Measurements from ENCODE around the gene KCNQ1. TPM values are rescaled to one million over a fixed set of nuclear protein-coding genes. Genes with fewer than 3 reads are reported as not detected.

Gene KCNQ1
- total and polyA plus RNA-seq, 2 of the 13 experiments (the other 11 are each of a cell fraction or from before 2014, with no cell fraction given) = 0.02 to 0.08 TPM

DNA sequence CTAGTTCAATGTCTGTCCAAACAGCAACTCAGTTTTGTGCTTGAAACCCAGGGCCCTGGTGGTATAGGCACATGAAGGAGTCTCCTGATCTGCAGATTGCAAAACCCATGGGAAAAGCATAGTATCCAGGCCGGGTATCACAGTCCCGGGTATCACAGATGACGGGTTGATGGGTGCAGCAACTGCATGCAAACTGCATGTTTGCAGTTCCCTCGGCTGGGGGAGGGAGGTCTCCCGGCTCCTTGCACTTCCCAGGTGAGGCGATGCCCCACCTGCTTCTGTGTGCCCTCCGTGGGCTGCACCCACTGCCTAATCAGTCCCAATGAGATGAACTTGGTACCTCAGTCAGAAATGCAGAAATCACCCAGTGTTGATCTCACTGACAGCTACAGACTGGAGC, 53.9 kb downstream of the KCNQ1 start:
- 0% methylated on average over 5 of the region's 7 CpGs for WGBS (ENCODE audit: low lambda C conversion rate)
- H3K27me3 ChIP-seq (ENCODE audit: control insufficient read depth in 1 of 2, insufficient read depth in 2 of 2, low read length in 2 of 2) = peaks cover 0 to 13% of the 10 kb centered on the region in 2 experiments; a peak in 3 of 5 replicates
- H3K4me2 ChIP-seq (ENCODE audit: low read depth, low read length) = no peak overlapping the region
- no peak for ATAC-seq
- no peak for TF ChIP-seq ATF6 (CRISPR knock-in tag; conservative IDR thresholded peaks at IDR 0.05)
- TF ChIP-seq KDM2A (CRISPR knock-in tag; IDR thresholded peaks at IDR 0.05; ENCODE audit: borderline replicate concordance, low read depth) = no peak
- no peak for TF ChIP-seq NCOR1 (IDR thresholded peaks at IDR 0.05; ENCODE audit: borderline replicate concordance, low read length)
- TF ChIP-seq POLR2G (IDR thresholded peaks at IDR 0.05; ENCODE audit: low read depth, low read length) = no peak
- no peak for TF ChIP-seq NFE2 (CRISPR knock-in tag; IDR thresholded peaks at IDR 0.05)
- H4K20me1 ChIP-seq (ENCODE audit: insufficient read depth, low read length) = no peaks in the 10 kb centered on the region
- H3K36me3 ChIP-seq (replicated peaks in 1 of 2; ENCODE audit: control insufficient read depth in 1 of 2, insufficient read depth in 2 of 2, low read length in 2 of 2) = no peaks in the 10 kb centered on the region
- DNase-seq (ENCODE audit: low spot score) = no peak
- H2AFZ ChIP-seq (ENCODE audit: low read length) = no peak overlapping the region
- no peak for FAIRE-seq
- no TSS peak for BruUV-seq (replicated peaks)
- H3K4me1 ChIP-seq (ENCODE audit: insufficient read depth, low read length) = no peaks in the 10 kb centered on the region
- CTCF ChIA-PET (ENCODE audit: low intra/inter-chr PET ratio, low total read pairs) = no interaction called here
- intact Hi-C loops (cut with micrococcal nuclease; ENCODE audit: unreplicated experiment) = no loop called here
- H3K79me2 ChIP-seq (ENCODE audit: insufficient read depth, low read length) = no peaks in the 10 kb centered on the region
- H3K4me3 ChIP-seq (replicated peaks in 1 of 3; ENCODE audit: insufficient read depth in 1 of 3, low read depth in 2 of 3, low read length in 3 of 3) = no peak overlapping the region
- POLR2A ChIA-PET = no interaction called here
- H3K27ac ChIP-seq (ENCODE audit: extremely low read length, insufficient read depth, low read length) = no peak overlapping the region
- H3K9ac ChIP-seq (ENCODE audit: insufficient read depth, low read depth, low read length) = no peak overlapping the region
- peaks cover 5% of the 10 kb centered on the region for H3K9me3 ChIP-seq (ENCODE audit: low read length)
- in situ Hi-C loops (cut with HindIII; ENCODE audit: extremely low pct_ligation_motif_present, low pct_unique_long_range_greater_than_20kb) = no loop called here

- Histone ChIP-seq H3K9me3 (ENCODE audit: low read length) (no peaks in the 10 kb centered on the region), H3K27me3 (ENCODE audit: control insufficient read depth in 1 of 2, insufficient read depth in 2 of 2, low read length in 2 of 2) (peaks cover 8 to 58% of the 10 kb centered on the region in 2 experiments; a peak in 4 of 5 replicates), H4K20me1 (ENCODE audit: insufficient read depth, low read length) (0 out of 2 replicates have a peak, but pooled peaks cover 3% of the 10 kb centered on the region), H3K79me2 (ENCODE audit: insufficient read depth, low read length) (no peaks in the 10 kb centered on the region), H2AFZ (ENCODE audit: low read length) (no peak overlapping the region), H3K4me1 (ENCODE audit: insufficient read depth, low read length) (no peaks in the 10 kb centered on the region), H3K36me3 (replicated peaks in 1 of 2; ENCODE audit: control insufficient read depth in 1 of 2, insufficient read depth in 2 of 2, low read length in 2 of 2) (no peaks in the 10 kb centered on the region), H3K9ac (ENCODE audit: insufficient read depth, low read depth, low read length) (no peak overlapping the region), H3K4me2 (ENCODE audit: low read depth, low read length) (no peak overlapping the region), H3K4me3 (replicated peaks in 1 of 3; ENCODE audit: insufficient read depth in 1 of 3, low read depth in 2 of 3, low read length in 3 of 3) (no peak overlapping the region), H3K27ac (ENCODE audit: extremely low read length, insufficient read depth, low read length) (no peak overlapping the region)
- intact Hi-C loops (cut with micrococcal nuclease; ENCODE audit: unreplicated experiment) = no loop called here
- ChIA-PET POLR2A (no interaction called here), CTCF (ENCODE audit: low intra/inter-chr PET ratio, low total read pairs) (no interaction called here)
- ATAC-seq (no peak), FAIRE-seq (no peak), DNase-seq (ENCODE audit: low spot score) (no peak)
- WGBS (ENCODE audit: low lambda C conversion rate) = 19% methylated on average over 12 of the region's 13 CpGs
- in situ Hi-C loops (cut with HindIII; ENCODE audit: extremely low pct_ligation_motif_present, low pct_unique_long_range_greater_than_20kb) = no loop called here
- no TSS peak for BruUV-seq (replicated peaks)
- TF ChIP-seq, protein P1, sequence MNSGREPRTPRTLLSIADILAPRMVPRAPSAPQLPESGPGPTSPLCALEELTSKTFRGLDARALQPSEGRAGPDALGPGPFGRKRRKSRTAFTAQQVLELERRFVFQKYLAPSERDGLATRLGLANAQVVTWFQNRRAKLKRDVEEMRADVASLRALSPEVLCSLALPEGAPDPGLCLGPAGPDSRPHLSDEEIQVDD (CRISPR knock-in tag; IDR thresholded peaks at IDR 0.05; ENCODE audit: borderline replicate concordance) = no peak
- no peak for TF ChIP-seq ZNF788 (CRISPR knock-in tag; IDR thresholded peaks at IDR 0.05; ENCODE audit: borderline replicate concordance)
- no peak for TF ChIP-seq CENPT (CRISPR knock-in tag; IDR thresholded peaks at IDR 0.05; ENCODE audit: low read depth)
- TF ChIP-seq ZNF205 (CRISPR knock-in tag; IDR thresholded peaks at IDR 0.05) = no peak
- TF ChIP-seq, protein P2, sequence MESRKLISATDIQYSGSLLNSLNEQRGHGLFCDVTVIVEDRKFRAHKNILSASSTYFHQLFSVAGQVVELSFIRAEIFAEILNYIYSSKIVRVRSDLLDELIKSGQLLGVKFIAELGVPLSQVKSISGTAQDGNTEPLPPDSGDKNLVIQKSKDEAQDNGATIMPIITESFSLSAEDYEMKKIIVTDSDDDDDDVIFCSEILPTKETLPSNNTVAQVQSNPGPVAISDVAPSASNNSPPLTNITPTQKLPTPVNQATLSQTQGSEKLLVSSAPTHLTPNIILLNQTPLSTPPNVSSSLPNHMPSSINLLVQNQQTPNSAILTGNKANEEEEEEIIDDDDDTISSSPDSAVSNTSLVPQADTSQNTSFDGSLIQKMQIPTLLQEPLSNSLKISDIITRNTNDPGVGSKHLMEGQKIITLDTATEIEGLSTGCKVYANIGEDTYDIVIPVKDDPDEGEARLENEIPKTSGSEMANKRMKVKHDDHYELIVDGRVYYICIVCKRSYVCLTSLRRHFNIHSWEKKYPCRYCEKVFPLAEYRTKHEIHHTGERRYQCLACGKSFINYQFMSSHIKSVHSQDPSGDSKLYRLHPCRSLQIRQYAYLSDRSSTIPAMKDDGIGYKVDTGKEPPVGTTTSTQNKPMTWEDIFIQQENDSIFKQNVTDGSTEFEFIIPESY (CRISPR knock-in tag; IDR thresholded peaks at IDR 0.05) = no peak
- no peak for TF ChIP-seq FIP1L1 (IDR thresholded peaks at IDR 0.05; ENCODE audit: borderline replicate concordance, insufficient read depth, low read depth, low read length)
These were observed 62.5 kb downstream of the KCNQ1 start for GRCh38 chr11:2507212-2507901.

All from HepG2 (cell line).